SK-N-MC (cell line): ENCODE results near the gene TNC.

ENCODE experiments used
- DNase-seq: peaks from one replicate; pipeline ENCODE4 v3.0.0-alpha.2; 2011; ENCODE audit warnings: low read depth, low spot score
- H3K27ac ChIP-seq: fragments of 200-600 bp; sonication (generic); 2 replicates; pipeline ENCODE4 v1.5.1; 2016; ENCODE audit warnings: mixed run types
- H3K36me3 ChIP-seq: fragments of 200-600 bp; sonication (generic); 2 replicates; pipeline ENCODE4 v1.6.1; 2017; ENCODE audit warnings: antibody characterized with exemption, low read length, mixed read lengths; ENCODE audit not compliant: insufficient read depth
- H3K4me3 ChIP-seq: fragments of 200-600 bp; sonication (generic); 2 replicates; pipeline ENCODE4 v1.5.1; 2016
- H3K9ac ChIP-seq: fragments of 200-600 bp; sonication (generic); 2 replicates; pipeline ENCODE4 v1.8.0; 2017; ENCODE audit warnings: mixed run types, mixed read lengths; ENCODE audit not compliant: insufficient read length
- H3K9me3 ChIP-seq: fragments of 200-600 bp; sonication (generic); 2 replicates; pipeline ENCODE4 v1.6.1; 2017; ENCODE audit warnings: low read depth, mild to moderate bottlenecking, antibody characterized with exemption, low read length, moderate library complexity, mixed read lengths
- EZH2 ChIP-seq: fragments of 200-600 bp; sonication (generic); IDR thresholded peaks from one replicate; pipeline ENCODE4 v1.6.1; 2017; ENCODE audit warnings: antibody characterized with exemption
- FOXP2 ChIP-seq: optimal IDR thresholded peaks from 2 replicates; pipeline ENCODE3; 2011; ENCODE audit warnings: mild to moderate bottlenecking, moderate library complexity; ENCODE audit not compliant: insufficient read depth; ENCODE audit errors: extremely low read length, control extremely low read depth
- POLR2AphosphoS5 ChIP-seq: IDR thresholded peaks from 2 replicates; pipeline ENCODE4 v1.6.1; 2012; ENCODE audit warnings: mild to moderate bottlenecking, low read depth, low read length, borderline replicate concordance

TNC gene

GRCh38 chr9:115127191-115127817 is 9.3 kb upstream of the TNC start:
- TF ChIP-seq POLR2AphosphoS5 (no peak), FOXP2 (no peak), EZH2 (no peak)
- H3K36me3 ChIP-seq, result no peaks in the 10 kb centered on the region
- DNase-seq, result no peak
- no peak overlapping the region for H3K9ac ChIP-seq
- H3K4me3 ChIP-seq, result no peak overlapping the region
- H3K9me3 ChIP-seq, result no peaks in the 10 kb centered on the region
- no peak overlapping the region for H3K27ac ChIP-seq

DNA sequence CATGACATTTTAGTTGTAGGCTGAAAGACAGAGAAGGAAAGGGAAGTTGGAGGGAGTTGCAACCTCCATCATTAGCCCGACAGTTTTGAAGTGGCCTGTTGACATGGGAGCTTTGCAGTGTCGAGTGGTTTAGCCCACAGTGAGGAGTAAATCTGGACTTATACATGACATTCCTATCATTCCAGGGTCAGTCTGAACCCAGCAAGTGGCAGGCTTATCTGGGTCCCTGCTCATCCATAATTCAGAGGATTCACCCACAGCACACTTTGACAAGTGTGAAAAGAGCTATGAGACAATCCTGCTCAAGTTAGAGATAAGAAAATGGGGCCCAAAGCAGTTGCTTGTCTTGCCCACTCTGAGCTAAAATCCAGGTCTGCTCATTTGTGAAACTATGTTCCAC is 8.4 kb upstream of the TNC start:
- TF ChIP-seq EZH2 (no peak), FOXP2 (no peak), POLR2AphosphoS5 (no peak)
- no peak overlapping the region for H3K9ac ChIP-seq
- no peaks in the 10 kb centered on the region for H3K36me3 ChIP-seq
- no peak overlapping the region for H3K27ac ChIP-seq
- H3K9me3 ChIP-seq, result no peaks in the 10 kb centered on the region
- H3K4me3 ChIP-seq, result no peak overlapping the region
- no peak for DNase-seq

DNA sequence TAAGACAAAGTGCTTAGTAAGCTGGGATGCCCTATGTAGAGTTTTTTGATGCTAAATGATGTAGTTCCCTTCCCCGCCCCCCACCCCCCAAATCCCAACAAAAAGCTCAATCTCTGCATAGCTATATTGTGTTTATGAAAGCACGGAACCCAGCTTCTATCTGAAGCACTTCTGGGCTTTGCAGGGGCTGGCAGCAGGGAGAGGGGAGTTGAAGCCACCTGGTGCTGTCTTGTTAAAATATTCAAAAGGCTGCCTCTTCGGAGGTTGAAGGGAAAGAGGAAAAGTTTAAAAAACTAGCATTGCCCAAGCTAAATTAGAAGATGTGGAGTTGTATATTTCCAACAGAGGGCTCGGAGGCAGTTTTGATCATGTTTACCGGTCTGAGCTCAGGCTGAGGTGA is 5.0 kb upstream of the TNC start:
- DNase-seq, result no peak
- H3K9me3 ChIP-seq, result no peaks in the 10 kb centered on the region
- H3K36me3 ChIP-seq, result no peaks in the 10 kb centered on the region
- TF ChIP-seq POLR2AphosphoS5, result no peak
- no peak for TF ChIP-seq FOXP2
- no peak for TF ChIP-seq EZH2
- H3K9ac ChIP-seq, result no peak overlapping the region
- no peak overlapping the region for H3K27ac ChIP-seq
- H3K4me3 ChIP-seq, result no peak overlapping the region

DNA sequence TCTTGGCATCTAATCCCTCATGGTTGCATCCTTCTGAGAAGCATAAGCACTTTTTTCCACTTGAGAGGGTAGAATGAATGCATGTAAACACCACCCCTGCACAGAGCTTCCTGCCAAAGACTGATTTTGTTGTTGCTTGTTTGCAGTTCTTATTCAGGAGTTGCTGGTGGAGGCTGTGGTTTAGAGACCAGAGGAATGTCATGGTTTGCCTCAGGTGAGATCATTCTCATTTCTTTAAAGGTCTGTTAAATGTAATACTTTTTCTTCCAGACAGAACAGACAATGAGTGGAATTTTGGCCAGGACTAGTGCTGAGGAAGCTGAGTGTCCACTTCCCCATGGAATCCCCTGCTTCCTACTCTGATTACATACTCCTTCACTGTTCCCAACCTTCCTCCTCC is 3.2 kb upstream of the TNC start:
- no peaks in the 10 kb centered on the region for H3K9me3 ChIP-seq
- no peak overlapping the region for H3K9ac ChIP-seq
- no peak for TF ChIP-seq POLR2AphosphoS5
- TF ChIP-seq FOXP2, result peak; percentile 47
- DNase-seq, result no peak
- no peak overlapping the region for H3K27ac ChIP-seq
- no peaks in the 10 kb centered on the region for H3K36me3 ChIP-seq
- no peak overlapping the region for H3K4me3 ChIP-seq

- H3K9me3 ChIP-seq, result no peaks in the 10 kb centered on the region
- peak overlapping the region; percentile 63 for H3K27ac ChIP-seq
- peak overlapping the region; percentile 71 for H3K9ac ChIP-seq
- H3K36me3 ChIP-seq, result no peaks in the 10 kb centered on the region
- no peak for TF ChIP-seq FOXP2
- TF ChIP-seq POLR2AphosphoS5, result peak; percentile 23; the same call in 1 of the 2 replicates
- H3K4me3 ChIP-seq, result peak overlapping the region; percentile 81
- DNase-seq, result peak; percentile 92
These were observed 892 bp upstream of the TNC start for GRCh38 chr9:115118879-115119218.

DNA sequence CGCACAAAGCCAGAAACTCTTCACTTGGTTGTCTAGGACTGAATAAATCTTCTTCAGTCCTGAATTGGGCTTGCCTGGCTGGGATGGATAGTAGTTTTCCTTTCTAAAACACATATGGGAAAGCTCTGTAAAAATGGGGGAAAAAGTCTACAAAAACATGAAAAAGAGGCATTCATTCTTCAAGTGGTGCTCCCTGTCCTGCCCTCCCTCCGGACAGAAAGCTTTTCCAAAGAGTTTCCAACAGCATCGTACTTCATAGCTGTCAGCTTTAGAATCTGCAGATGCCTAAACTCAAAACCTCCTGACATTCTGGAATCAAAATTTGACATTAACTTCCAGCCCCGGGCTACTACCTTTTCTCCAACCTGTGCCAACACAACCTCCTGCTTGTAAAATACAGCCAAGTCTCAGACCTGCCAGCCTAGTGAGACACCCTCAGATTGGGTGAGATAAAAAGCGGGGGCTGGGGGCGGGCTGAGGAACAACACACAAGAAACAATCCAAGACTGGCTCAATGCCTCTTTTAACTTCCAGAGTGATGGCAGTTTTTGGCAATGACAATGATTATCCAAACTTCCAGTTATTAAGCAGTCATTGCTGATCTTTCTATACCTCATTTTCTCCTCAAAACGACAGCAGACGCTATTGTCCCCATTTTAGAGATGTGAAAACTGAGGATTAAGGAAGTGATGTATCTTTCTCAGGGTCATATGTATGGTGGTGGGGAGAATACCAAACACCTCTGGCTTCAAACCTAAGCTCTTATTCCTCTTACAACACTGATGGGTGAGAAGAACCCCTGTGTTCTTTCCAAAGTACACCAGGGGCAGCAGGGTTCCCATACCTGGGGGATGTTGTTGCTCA is 1.3 kb downstream of the TNC start:
- Histone ChIP-seq H3K9ac (no peak overlapping the region), H3K4me3 (peak overlapping the region; percentile 81), H3K9me3 (no peaks in the 10 kb centered on the region), H3K36me3 (no peaks in the 10 kb centered on the region), H3K27ac (no peak overlapping the region)
- TF ChIP-seq FOXP2 (no peak), POLR2AphosphoS5 (no peak), EZH2 (no peak)
- DNase-seq, result no peak

GRCh38 chr9:115115924-115116323 is 2.0 kb downstream of the TNC start:
- H3K9me3 ChIP-seq, result no peaks in the 10 kb centered on the region
- no peak overlapping the region; the same call in 1 of the 2 replicates for H3K4me3 ChIP-seq
- DNase-seq, result no peak
- no peak for TF ChIP-seq FOXP2
- no peak for TF ChIP-seq EZH2
- TF ChIP-seq POLR2AphosphoS5, result no peak
- no peaks in the 10 kb centered on the region for H3K36me3 ChIP-seq
- no peak overlapping the region for H3K27ac ChIP-seq
- no peak overlapping the region for H3K9ac ChIP-seq

DNA sequence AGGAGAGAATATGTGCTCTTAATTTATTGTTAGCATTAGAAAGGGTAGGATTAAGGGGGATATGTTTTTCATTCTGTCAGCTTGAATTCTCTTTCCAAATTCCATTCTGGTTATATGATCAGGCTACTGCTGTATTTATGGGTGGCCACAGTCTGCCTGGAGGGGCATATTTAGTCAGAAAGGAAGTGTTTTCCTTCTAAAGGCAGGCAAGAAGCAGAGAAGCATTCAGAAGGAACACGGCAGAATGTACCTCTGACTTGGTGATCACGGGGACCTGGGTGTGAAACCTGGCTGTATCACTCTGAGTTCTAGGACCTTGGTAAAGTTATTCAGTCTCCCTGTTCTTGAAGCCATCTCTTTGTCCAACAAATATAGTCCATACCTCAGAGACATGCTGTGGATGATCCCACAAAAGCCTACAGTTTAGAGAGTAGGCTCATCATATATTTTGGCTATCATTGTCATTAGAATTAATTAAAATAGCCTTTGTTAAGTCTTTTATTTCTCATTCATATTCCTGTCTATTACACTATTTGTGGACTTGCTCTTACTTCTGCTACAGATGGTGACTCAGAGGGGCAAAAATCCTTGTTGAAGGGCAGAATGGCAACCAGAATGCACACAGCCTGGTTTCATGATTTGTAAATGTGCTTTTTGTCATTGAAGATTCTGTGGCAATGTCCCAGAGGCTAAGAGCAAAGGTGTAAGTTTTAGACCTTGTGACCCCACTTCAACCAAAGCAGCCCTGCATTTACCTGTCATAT is 2.7 kb downstream of the TNC start:
- DNase-seq, result no peak
- Histone ChIP-seq H3K4me3 (peak overlapping the region; percentile 15; the same call in 1 of the 2 replicates), H3K36me3 (no peaks in the 10 kb centered on the region), H3K9me3 (no peaks in the 10 kb centered on the region), H3K9ac (no peak overlapping the region), H3K27ac (no peak overlapping the region; the same call in 1 of the 2 replicates)
- TF ChIP-seq FOXP2 (no peak), EZH2 (no peak), POLR2AphosphoS5 (no peak)
